Activated CD4-positive, alpha-beta T cell treated with anti-CD3 and anti-CD28 coated beads for 36 hours (primary cell): ENCODE results near the gene PDP2. TPM values are rescaled to one million over a fixed set of nuclear protein-coding genes. Genes with fewer than 3 reads are reported as not detected.
A peak's percentile ranks its signal among the peaks of the same experiment; 100 is the strongest.

Experiments used
- ATAC-seq: fragments of 200-7000 bp; cut with Tn5 transposase; one replicate; pipeline ENCODE4 v1.10.0; 2021; ENCODE audit warnings: mild to moderate bottlenecking, moderate library complexity
- CTCF ChIA-PET: fragments of 350-600 bp; sonication (Branson Sonifier 250); formaldehyde crosslinking; loops from one replicate; lab custom pipeline; 2021; ENCODE audit warnings: antibody characterized with exemption; lab: Charles Lee
- POLR2A ChIA-PET: fragments of 350-600 bp; sonication (Branson Sonifier 250); formaldehyde crosslinking; loops from one replicate; lab custom pipeline; 2021; ENCODE audit warnings: antibody characterized with exemption, inconsistent platforms; lab: Charles Lee
- DNase-seq: peaks from one replicate; pipeline ENCODE4 v3.0.0-alpha.2; 2020
- H3K27ac Mint-ChIP-seq: one replicate; pipeline ENCODE4 v1.8.0; 2021; ENCODE audit warnings: mixed read lengths
- H3K27me3 Mint-ChIP-seq: one replicate; pipeline ENCODE4 v1.8.0; 2021; ENCODE audit warnings: mixed read lengths
- H3K36me3 Mint-ChIP-seq: one replicate; pipeline ENCODE4 v1.8.0; 2021; ENCODE audit warnings: low read depth, mixed read lengths
- H3K4me1 Mint-ChIP-seq: one replicate; pipeline ENCODE4 v1.8.0; 2021; ENCODE audit warnings: mixed read lengths
- H3K4me3 Mint-ChIP-seq: one replicate; pipeline ENCODE4 v1.8.0; 2021; ENCODE audit warnings: mild to moderate bottlenecking, moderate library complexity, mixed read lengths
- H3K9me3 Mint-ChIP-seq: one replicate; pipeline ENCODE4 v1.8.0; 2021; ENCODE audit warnings: low read depth, mixed read lengths
- intact Hi-C, 2 experiments: fragments of 100-400 bp; cut with DNase I in 1 of 2; cut with micrococcal nuclease in 1 of 2; formaldehyde crosslinking; loops; one replicate each; pipeline versions ENCODE4 v1.14.2 to v1.15.1; 2022 to 2024; cut with DNase I, micrococcal nuclease
- total RNA-seq, 2 experiments: library from RNA; stranded (reverse); gene quantifications; one replicate each; pipeline ENCODE4 v1.2.3, GENCODE V29; 2021

The PDP2 gene
- total RNA-seq, 2 experiments from 2014 or later: 27.8 to 36.6 TPM

DNA sequence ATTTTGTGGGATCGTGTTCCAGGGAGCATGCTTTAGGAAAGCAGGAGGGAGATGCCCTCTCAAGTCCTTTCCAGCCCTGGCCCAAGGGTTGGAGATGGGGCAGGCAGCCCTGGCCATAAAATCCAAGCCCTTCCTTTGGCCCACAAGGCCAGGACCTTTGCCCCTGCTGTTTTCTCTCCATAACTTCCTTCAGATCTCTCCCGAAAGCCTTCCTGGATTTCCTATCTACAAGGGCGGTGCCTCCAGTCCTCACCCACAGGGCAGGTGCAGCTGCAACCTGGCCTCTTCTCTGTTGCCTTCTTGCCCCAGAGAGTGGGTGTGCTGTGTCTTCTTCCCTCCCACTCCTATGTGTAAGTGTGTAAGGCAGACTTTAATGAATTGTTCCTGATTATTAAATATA is 8.5 kb upstream of the PDP2 start:
- ATAC-seq (no peak), DNase-seq (no peak)
- Mint-ChIP-seq H3K4me1 (peaks cover 45% of the 10 kb centered on the region), H3K4me3 (no peak overlapping the region), H3K27me3 (no peaks in the 10 kb centered on the region), H3K9me3 (peaks cover 4% of the 10 kb centered on the region), H3K36me3 (peaks cover 4% of the 10 kb centered on the region), H3K27ac (no peak overlapping the region)
- intact Hi-C loops: loop anchor here (2.0 to 10.0 kb wide), 4 partner anchors 41 to 355 kb away; partner anchors contain the start of genes CMTM4 (in 1 of the 2) and NAE1 (in 1 of the 2)
- POLR2A ChIA-PET: no interaction called here
- CTCF ChIA-PET: interaction anchor here (1.0 to 6.9 kb wide), 7 partner anchors 11 to 61 kb away, joined by 3 to 96 read pairs (median 4); partner anchors contain the start of genes CIAO2B and NAE1

DNA sequence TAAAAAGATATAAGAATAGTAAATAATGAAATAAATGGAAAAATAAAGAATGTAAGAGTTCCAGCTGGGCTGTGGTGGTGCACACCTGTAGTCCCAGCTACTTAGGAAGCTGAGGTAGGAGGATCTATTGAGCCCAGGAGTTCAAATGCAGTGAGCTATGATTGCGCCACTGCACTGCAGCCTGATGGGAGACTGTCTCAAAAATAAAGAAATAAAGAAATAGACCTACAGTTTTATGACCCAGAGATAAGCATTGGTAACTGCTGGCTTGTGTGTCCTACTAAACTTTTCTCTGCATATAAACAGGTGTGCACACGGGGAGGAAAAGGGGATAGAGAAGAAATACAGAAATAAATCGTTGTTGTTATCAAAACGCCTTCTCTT is 7.8 kb upstream of the PDP2 start:
- H3K4me3 Mint-ChIP-seq: peak overlapping the region; percentile 65
- peaks cover 4% of the 10 kb centered on the region for H3K36me3 Mint-ChIP-seq
- POLR2A ChIA-PET: interaction anchor here (0.6 to 1.2 kb wide), 4 partner anchors 33 to 322 kb away, joined by 3 read pairs; no protein-coding TSS in a partner anchor
- peaks cover 4% of the 10 kb centered on the region for H3K9me3 Mint-ChIP-seq
- DNase-seq: no peak
- CTCF ChIA-PET: interaction anchor here (0.7 to 3.8 kb wide), 21 partner anchors 9 to 394 kb away, joined by 3 to 47 read pairs (median 4); partner anchors contain the start of genes CIAO2B and NAE1
- ATAC-seq: no peak
- peak overlapping the region; percentile 72 for H3K27ac Mint-ChIP-seq
- no peaks in the 10 kb centered on the region for H3K27me3 Mint-ChIP-seq
- intact Hi-C loops: loop anchor here (2.0 to 10.0 kb wide), 4 partner anchors 42 to 356 kb away; partner anchors contain the start of genes CMTM4 (in 1 of the 2) and NAE1 (in 1 of the 2)
- H3K4me1 Mint-ChIP-seq: peaks cover 46% of the 10 kb centered on the region

DNA sequence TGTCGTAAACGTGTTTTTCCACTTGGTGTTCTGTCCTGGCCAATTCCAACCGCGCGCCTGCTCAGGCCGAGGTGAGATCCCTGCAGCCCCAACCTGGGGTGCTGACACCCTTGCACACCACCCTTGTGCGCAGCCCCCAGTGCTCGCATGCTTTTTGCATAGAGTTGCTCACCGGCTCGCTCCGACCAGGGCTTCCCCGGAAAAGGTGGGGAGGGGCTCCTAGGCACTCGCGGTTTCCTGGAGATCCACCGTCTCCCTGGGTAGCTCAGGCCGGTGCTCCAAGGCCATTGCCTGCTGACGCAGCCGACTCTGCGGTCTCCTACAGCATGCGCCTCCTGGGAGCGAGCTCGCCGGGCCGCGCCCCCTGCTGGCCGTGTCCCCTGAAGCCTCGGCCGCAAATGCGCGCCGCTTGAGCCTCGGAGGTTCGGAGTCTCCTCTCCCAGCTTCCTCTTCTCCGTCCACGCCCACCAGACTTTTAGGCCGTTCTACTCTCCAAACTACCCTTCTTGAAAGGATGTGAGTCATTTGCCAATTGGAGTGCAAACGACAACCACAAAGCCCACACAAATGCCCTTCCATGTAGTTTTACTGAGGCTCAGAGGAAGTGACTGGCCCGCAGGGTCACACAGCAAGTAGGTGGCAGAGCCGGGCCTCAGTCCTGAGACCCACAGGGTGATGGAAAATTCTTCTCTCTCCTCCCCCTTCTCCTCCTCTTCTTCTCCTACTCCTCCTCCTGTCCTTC is 7.2 kb upstream of the PDP2 start:
- Mint-ChIP-seq H3K9me3 (peaks cover 4% of the 10 kb centered on the region), H3K27me3 (no peaks in the 10 kb centered on the region), H3K27ac (peak overlapping the region; percentile 72), H3K4me3 (peak overlapping the region; percentile 65), H3K36me3 (peaks cover 4% of the 10 kb centered on the region), H3K4me1 (peaks cover 48% of the 10 kb centered on the region)
- POLR2A ChIA-PET: interaction anchor here (0.6 to 1.2 kb wide), 4 partner anchors 33 to 323 kb away, joined by 3 read pairs; no protein-coding TSS in a partner anchor
- CTCF ChIA-PET: interaction anchor here (0.5 to 3.8 kb wide), 24 partner anchors 9 to 394 kb away, joined by 3 to 47 read pairs (median 4); partner anchors contain the start of genes CIAO2B and NAE1
- peak; percentile 95 for DNase-seq
- intact Hi-C loops: loop anchor here (1.0 to 10.0 kb wide), 10 partner anchors 42 to 465 kb away; partner anchors contain the start of genes NAE1 (in 2 of the 2), CIAO2B (in 1 of the 2), CMTM3 (in 1 of the 2) and CMTM4 (in 1 of the 2)
- ATAC-seq: peak; percentile 77

DNA sequence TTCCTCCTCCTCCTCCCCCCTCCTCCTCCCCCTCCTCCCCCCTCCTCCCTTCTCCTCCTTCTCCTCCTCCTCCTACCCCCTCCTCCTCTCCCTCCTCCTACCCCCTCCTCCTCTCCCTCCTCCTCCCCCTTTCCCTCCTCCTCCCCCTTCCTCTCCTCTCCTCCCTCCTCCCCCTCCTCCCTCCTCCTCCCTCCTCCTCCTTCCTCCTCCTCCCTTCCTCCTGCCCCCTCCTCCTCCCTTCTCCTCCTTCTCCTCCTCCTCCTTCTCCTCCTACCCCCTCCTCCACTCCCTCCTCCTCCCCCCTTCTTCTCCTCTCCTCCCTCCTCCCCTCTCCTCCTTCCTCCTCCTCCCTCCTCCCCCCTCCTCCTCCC is 6.6 kb upstream of the PDP2 start:
- Mint-ChIP-seq H3K4me1 (peaks cover 53% of the 10 kb centered on the region), H3K36me3 (peaks cover 4% of the 10 kb centered on the region), H3K4me3 (peak overlapping the region; percentile 34), H3K9me3 (peaks cover 4% of the 10 kb centered on the region), H3K27ac (no peak overlapping the region), H3K27me3 (no peaks in the 10 kb centered on the region)
- CTCF ChIA-PET: interaction anchor here (0.5 to 3.8 kb wide), 18 partner anchors 8 to 319 kb away, joined by 3 to 47 read pairs (median 4); partner anchors contain the start of genes CIAO2B and NAE1
- ATAC-seq: no peak
- intact Hi-C loops: loop anchor here (1.0 to 10.0 kb wide), 11 partner anchors 43 to 465 kb away; partner anchors contain the start of genes NAE1 (in 2 of the 2), CIAO2B (in 1 of the 2), CMTM3 (in 1 of the 2) and CMTM4 (in 1 of the 2)
- POLR2A ChIA-PET: interaction anchor here (1.2 kb wide), 1 partner anchor 44 kb away, joined by 3 read pairs; no protein-coding TSS in a partner anchor
- no peak for DNase-seq

DNA sequence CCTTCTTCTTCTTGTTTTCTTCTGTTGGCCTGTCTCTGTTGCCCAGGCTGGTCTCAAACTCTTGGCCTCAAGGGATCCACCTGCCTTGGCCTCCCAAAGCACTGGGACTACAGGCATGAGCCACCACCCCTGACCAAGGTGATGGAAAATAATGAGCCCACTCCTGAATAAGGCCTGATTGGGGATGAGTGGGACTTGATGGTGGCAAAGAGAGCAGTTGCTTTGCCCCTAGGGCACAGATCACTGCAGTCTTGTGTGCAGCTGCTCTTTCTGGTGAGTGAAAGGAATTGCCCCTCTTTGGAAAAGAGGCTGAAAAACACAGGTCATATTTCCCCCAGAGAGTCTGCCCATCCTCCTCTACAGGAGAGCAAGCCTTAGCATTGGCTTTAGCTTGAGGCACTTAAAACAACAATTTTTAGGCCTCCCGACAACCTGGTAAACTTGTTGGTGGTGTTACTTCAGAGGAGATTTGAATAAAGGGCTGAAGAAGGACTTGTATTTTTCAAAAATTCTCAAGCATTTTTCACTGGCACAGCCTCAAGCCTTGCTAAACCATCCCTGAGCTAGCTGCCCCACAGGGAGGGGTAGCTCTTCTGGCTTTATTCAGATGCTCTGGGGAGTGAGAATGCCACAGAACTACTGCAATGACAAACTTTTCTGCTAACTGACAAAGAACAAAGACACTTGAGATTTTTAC is 6.1 kb upstream of the PDP2 start:
- Mint-ChIP-seq H3K4me1 (peaks cover 55% of the 10 kb centered on the region), H3K27me3 (no peaks in the 10 kb centered on the region), H3K9me3 (peaks cover 4% of the 10 kb centered on the region), H3K36me3 (peaks cover 4% of the 10 kb centered on the region), H3K4me3 (peak overlapping the region; percentile 34), H3K27ac (peak overlapping the region; percentile 92)
- intact Hi-C loops: loop anchor here (1.0 to 10.0 kb wide), 2 partner anchors 349 to 352 kb away; no protein-coding TSS in a partner anchor
- POLR2A ChIA-PET: interaction anchor here (0.6 kb wide), 1 partner anchor 364 kb away, joined by 5 read pairs; no protein-coding TSS in a partner anchor
- ATAC-seq (peak; percentile 35), DNase-seq (peak; percentile 54)
- CTCF ChIA-PET: interaction anchor here (0.6 to 3.8 kb wide), 8 partner anchors 39 to 526 kb away, joined by 3 to 47 read pairs (median 3); partner anchors contain the start of gene NAE1

DNA sequence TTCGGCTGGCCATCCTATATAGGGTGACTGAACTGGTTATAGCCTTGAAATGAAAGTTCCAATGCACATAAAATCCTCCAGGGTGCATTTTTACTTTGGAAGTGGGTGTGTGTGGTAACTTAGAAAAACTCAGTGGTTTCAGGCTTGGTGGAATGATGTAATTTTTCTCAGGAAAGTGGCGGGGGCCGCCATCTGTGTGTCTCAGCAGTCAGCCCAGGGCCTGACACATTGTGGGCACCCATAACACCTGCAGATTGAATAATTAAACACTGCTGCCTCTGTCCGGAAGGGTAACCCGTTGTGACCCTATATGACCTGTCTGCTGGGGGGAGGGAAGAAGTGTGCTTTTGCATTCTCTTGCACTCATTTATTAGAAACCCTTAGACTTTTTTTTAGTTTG is 2.2 kb upstream of the PDP2 start:
- CTCF ChIA-PET: interaction anchor here (6.6 kb wide), 1 partner anchor 47 kb away, joined by 37 read pairs; the partner anchor contains the start of gene NAE1
- H3K4me1 Mint-ChIP-seq: peaks cover 66% of the 10 kb centered on the region
- intact Hi-C loops: loop anchor here in 1 of 2 experiments (1.0 to 10.0 kb wide), 2 partner anchors 56 to 353 kb away; partner anchors contain the start of gene CIAO2B
- H3K27me3 Mint-ChIP-seq: no peaks in the 10 kb centered on the region
- H3K4me3 Mint-ChIP-seq: peak overlapping the region; percentile 28
- POLR2A ChIA-PET: no interaction called here
- peaks cover 4% of the 10 kb centered on the region for H3K36me3 Mint-ChIP-seq
- peaks cover 4% of the 10 kb centered on the region for H3K9me3 Mint-ChIP-seq
- ATAC-seq: peak; percentile 53
- H3K27ac Mint-ChIP-seq: peak overlapping the region; percentile 72
- peak; percentile 84 for DNase-seq

DNA sequence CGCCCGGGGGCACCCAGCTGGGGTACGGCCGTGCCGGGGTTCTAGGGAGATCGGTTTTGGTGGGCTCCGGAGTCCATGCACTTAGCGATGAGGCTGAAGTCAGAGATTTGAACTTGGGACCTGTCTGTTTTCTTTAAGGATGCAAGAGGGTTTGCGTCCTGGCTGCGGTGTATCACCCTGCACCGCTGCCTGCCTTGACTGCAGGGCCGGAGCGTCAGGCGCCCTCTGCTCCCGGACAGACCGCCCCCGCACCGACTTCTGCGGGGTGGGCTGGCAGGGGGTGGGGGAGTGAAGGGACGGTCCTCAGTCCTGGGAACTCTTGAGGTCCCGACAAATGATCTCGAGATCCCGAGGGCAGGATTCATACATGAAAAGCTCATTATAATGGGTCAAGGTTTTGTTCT is 701 bp downstream of the PDP2 start:
- CTCF ChIA-PET: interaction anchor here (0.6 to 6.6 kb wide), 10 partner anchors 8 to 50 kb away, joined by 3 to 37 read pairs (median 4); partner anchors contain the start of genes CA7 and NAE1
- peak; percentile 29 for DNase-seq
- H3K4me1 Mint-ChIP-seq: peaks cover 46% of the 10 kb centered on the region
- peak overlapping the region; percentile 90 for H3K4me3 Mint-ChIP-seq
- peak overlapping the region; percentile 31 for H3K27ac Mint-ChIP-seq
- intact Hi-C loops: loop anchor here in 1 of 2 experiments (2.0 kb wide), 2 partner anchors 54 to 130 kb away; partner anchors contain the start of genes CES2, CIAO2B and DYNC1LI2
- peaks cover 4% of the 10 kb centered on the region for H3K9me3 Mint-ChIP-seq
- no peaks in the 10 kb centered on the region for H3K27me3 Mint-ChIP-seq
- POLR2A ChIA-PET: interaction anchor here (0.6 kb wide), 3 partner anchors 9 to 233 kb away, joined by 3 to 4 read pairs (median 4); no protein-coding TSS in a partner anchor
- peaks cover 20% of the 10 kb centered on the region for H3K36me3 Mint-ChIP-seq
- no peak for ATAC-seq

DNA sequence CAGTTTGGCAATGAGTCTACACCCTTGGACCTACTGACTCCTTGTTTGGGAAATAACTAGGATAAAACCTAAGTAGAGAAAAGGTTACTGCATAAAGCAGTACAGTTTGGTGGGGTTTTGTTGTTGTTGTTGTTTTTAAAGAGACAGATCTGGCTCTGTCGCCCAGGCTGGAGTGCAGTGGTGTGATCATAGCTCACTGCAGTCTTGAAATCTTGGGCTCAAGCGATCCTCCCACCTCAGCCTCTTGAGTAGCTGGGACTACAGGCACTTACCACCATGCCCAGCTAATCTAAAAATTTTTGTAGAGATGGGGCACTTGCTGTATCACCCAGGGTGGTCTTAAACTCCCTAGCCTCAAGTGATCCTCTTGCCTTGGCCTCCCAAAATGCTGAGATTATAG is 1.2 kb downstream of the PDP2 start:
- H3K4me1 Mint-ChIP-seq: peaks cover 42% of the 10 kb centered on the region
- no peak for ATAC-seq
- intact Hi-C loops: loop anchor here in 1 of 2 experiments (2.0 kb wide), 2 partner anchors 53 to 131 kb away; partner anchors contain the start of genes CES2, CIAO2B and DYNC1LI2
- peaks cover 1% of the 10 kb centered on the region for H3K9me3 Mint-ChIP-seq
- H3K27ac Mint-ChIP-seq: no peak overlapping the region
- no peak for DNase-seq
- peak overlapping the region; percentile 90 for H3K4me3 Mint-ChIP-seq
- POLR2A ChIA-PET: interaction anchor here (0.6 to 1.0 kb wide), 2 partner anchors 18 to 232 kb away, joined by 3 to 4 read pairs; no protein-coding TSS in a partner anchor
- no peaks in the 10 kb centered on the region for H3K27me3 Mint-ChIP-seq
- CTCF ChIA-PET: interaction anchor here (0.6 to 6.6 kb wide), 7 partner anchors 8 to 56 kb away, joined by 3 to 37 read pairs (median 4); partner anchors contain the start of gene NAE1
- peaks cover 20% of the 10 kb centered on the region for H3K36me3 Mint-ChIP-seq

DNA sequence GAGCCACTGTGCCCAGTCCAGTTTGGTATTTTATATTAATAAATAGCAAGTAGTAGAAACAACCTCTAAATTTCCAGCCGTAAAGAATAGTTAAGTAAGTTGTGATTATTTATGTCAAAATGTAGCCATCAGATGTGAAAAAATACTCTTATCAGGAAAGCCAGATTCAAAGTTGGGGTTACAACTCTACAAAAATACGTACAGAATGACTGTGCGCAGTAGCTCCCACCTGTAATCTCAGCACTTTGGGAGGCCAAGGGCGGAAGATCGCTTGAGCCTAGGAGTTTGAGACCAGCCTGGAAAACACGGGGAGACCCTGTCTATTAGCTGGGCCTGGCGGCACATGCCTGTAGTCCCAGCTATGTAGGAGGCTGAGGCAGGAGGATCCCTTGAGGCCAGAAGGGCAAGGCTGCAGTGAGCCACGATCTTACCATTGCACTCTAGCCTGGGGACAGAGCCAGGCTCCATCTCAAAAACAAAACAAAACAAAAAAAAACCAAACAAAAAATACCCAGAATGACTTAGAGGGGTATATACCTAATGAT is 1.7 kb downstream of the PDP2 start:
- intact Hi-C loops: loop anchor here in 1 of 2 experiments (2.0 kb wide), 2 partner anchors 53 to 131 kb away; partner anchors contain the start of genes CES2, CIAO2B and DYNC1LI2
- CTCF ChIA-PET: interaction anchor here (0.6 to 6.6 kb wide), 10 partner anchors 9 to 56 kb away, joined by 3 to 37 read pairs (median 4); partner anchors contain the start of gene NAE1
- no peak for ATAC-seq
- peaks cover 23% of the 10 kb centered on the region for H3K36me3 Mint-ChIP-seq
- no peak overlapping the region for H3K27ac Mint-ChIP-seq
- peaks cover 46% of the 10 kb centered on the region for H3K4me1 Mint-ChIP-seq
- H3K4me3 Mint-ChIP-seq: peak overlapping the region; percentile 90
- DNase-seq: no peak
- H3K27me3 Mint-ChIP-seq: no peaks in the 10 kb centered on the region
- no peaks in the 10 kb centered on the region for H3K9me3 Mint-ChIP-seq
- POLR2A ChIA-PET: interaction anchor here (1.0 kb wide), 1 partner anchor 18 kb away, joined by 4 read pairs; no protein-coding TSS in a partner anchor
